GM23338 (cell line): ENCODE measurements around the gene TFAM.

Experiments
- EZH2 ChIP-seq: fragments of 200-600 bp; sonication (generic); IDR thresholded peaks from one replicate; pipeline ENCODE4 v1.8.0; 2017; ENCODE audit warnings: antibody characterized with exemption, mild to moderate bottlenecking, low read depth; ENCODE audit not compliant: unreplicated experiment
- JUNB ChIP-seq: IDR thresholded peaks from one replicate; pipeline ENCODE4 v1.6.1; 2016; ENCODE audit warnings: antibody characterized with exemption; ENCODE audit not compliant: unreplicated experiment
- POLR2AphosphoS5 ChIP-seq: IDR thresholded peaks from 2 replicates; pipeline ENCODE4 v1.6.1; 2016; ENCODE audit warnings: antibody characterized with exemption, low read depth
- STAT1 ChIP-seq: IDR thresholded peaks from one replicate; pipeline ENCODE4 v1.6.1; 2016; ENCODE audit warnings: antibody characterized with exemption; ENCODE audit not compliant: unreplicated experiment
- TF ChIP-seq, protein P1 (sequence below), 2 experiments: fragments of 200-600 bp in 1 of 2; sonication (generic) in 1 of 2; conservative IDR thresholded peaks; 2 replicates each; pipeline versions ENCODE4 v1.5.1 to v1.6.1; 2016 to 2017; ENCODE audit warnings: antibody characterized with exemption in 2 of 2, low read depth in 2 of 2, mild to moderate bottlenecking in 2 of 2, moderate library complexity in 1 of 2
- TF ChIP-seq, protein P2 (sequence below): IDR thresholded peaks from one replicate; pipeline ENCODE4 v1.6.1; 2018; ENCODE audit warnings: antibody characterized with exemption; ENCODE audit not compliant: unreplicated experiment

DNA sequence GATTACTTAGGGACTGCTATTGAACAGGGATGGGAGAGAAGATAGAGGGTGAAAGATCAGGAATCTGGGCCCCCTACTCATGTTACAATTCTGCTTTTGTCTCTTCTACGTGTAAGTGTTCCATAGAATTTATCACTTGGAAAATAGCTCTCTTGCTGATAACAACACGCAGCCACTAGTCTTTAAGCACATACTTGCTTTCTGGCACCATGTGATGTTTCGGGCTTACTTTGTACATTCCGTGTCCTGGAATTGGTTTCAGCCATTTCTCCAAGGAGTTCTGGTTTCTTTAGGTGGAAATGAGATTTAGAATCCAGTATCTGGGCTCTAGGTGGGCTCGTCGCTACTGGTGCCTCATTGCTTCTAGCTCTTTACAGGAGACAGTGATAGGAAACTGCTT, 59.7 kb downstream of the TFAM start:
- TF ChIP-seq, protein P1, sequence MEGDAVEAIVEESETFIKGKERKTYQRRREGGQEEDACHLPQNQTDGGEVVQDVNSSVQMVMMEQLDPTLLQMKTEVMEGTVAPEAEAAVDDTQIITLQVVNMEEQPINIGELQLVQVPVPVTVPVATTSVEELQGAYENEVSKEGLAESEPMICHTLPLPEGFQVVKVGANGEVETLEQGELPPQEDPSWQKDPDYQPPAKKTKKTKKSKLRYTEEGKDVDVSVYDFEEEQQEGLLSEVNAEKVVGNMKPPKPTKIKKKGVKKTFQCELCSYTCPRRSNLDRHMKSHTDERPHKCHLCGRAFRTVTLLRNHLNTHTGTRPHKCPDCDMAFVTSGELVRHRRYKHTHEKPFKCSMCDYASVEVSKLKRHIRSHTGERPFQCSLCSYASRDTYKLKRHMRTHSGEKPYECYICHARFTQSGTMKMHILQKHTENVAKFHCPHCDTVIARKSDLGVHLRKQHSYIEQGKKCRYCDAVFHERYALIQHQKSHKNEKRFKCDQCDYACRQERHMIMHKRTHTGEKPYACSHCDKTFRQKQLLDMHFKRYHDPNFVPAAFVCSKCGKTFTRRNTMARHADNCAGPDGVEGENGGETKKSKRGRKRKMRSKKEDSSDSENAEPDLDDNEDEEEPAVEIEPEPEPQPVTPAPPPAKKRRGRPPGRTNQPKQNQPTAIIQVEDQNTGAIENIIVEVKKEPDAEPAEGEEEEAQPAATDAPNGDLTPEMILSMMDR (conservative IDR thresholded peaks at IDR 0.05; ENCODE audit: low read depth in 2 of 2): no peak
- TF ChIP-seq EZH2 (no peak), JUNB (no peak), POLR2AphosphoS5 (no peak), STAT1 (no peak)
- TF ChIP-seq, protein P2, sequence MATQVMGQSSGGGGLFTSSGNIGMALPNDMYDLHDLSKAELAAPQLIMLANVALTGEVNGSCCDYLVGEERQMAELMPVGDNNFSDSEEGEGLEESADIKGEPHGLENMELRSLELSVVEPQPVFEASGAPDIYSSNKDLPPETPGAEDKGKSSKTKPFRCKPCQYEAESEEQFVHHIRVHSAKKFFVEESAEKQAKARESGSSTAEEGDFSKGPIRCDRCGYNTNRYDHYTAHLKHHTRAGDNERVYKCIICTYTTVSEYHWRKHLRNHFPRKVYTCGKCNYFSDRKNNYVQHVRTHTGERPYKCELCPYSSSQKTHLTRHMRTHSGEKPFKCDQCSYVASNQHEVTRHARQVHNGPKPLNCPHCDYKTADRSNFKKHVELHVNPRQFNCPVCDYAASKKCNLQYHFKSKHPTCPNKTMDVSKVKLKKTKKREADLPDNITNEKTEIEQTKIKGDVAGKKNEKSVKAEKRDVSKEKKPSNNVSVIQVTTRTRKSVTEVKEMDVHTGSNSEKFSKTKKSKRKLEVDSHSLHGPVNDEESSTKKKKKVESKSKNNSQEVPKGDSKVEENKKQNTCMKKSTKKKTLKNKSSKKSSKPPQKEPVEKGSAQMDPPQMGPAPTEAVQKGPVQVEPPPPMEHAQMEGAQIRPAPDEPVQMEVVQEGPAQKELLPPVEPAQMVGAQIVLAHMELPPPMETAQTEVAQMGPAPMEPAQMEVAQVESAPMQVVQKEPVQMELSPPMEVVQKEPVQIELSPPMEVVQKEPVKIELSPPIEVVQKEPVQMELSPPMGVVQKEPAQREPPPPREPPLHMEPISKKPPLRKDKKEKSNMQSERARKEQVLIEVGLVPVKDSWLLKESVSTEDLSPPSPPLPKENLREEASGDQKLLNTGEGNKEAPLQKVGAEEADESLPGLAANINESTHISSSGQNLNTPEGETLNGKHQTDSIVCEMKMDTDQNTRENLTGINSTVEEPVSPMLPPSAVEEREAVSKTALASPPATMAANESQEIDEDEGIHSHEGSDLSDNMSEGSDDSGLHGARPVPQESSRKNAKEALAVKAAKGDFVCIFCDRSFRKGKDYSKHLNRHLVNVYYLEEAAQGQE: no peak
